ENCODE measurements around the gene RAD9A.

DNA sequence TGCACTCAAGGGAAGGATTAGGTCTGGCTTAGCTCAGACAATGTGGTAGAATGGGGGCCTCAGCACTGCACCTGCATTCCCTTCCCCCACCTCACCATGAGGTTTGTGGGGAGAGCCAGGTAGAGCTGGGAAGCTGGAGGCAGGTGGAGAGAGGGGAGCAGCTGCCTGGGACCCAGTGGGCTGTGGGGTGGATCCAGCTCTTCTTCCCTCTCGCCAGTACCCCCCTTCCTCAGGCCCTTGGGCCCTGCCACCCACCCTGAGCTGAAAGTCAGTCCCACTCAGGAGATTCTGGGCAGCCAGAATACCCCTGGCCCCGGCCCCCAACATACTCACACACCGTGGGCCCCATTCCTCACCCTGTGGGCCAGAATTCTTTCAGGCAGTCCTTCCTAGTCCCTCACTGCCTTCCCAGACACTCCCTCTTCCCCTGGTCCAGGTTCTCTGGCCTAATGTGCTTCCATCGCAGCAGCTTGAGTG is 35.4 kb upstream of the RAD9A start:
- TF ChIP-seq POLR2A (IDR thresholded peaks at IDR 0.05), result no peak
- no peak for TF ChIP-seq CTCF (IDR thresholded peaks at IDR 0.05)

Measured in prostate gland (tissue), 2 donors.